ENCODE measurements around the gene CHMP1A. TPM values are rescaled to one million over a fixed set of nuclear protein-coding genes. Genes with fewer than 3 reads are reported as not detected.

CHMP1A gene
- polyA plus RNA-seq, 1 experiment, result 53.5 TPM

- H3K9me3 ChIP-seq (ENCODE audit: control insufficient read depth, insufficient read depth, low read length), result peaks cover 3% of the 10 kb centered on the region; the same call in 1 of the 2 replicates
- ChIA-PET CTCF (interaction anchor here (0.6 kb wide), 1 partner anchor 566 kb away, joined by 4 read pairs; no protein-coding TSS in a partner anchor), POLR2A (no interaction called here)
- no peak overlapping the region for H3K27ac ChIP-seq (ENCODE audit: low read depth, low read length)
- no peak for TF ChIP-seq CTCF (IDR thresholded peaks at IDR 0.05; ENCODE audit: low read depth, low read length)
- no peak overlapping the region for H3K4me3 ChIP-seq (ENCODE audit: low read depth, low read length)
- DNase-seq (ENCODE audit: low read depth, low spot score), result no peak
- H3K27me3 ChIP-seq (ENCODE audit: control insufficient read depth, insufficient read depth, low read length), result peaks cover 40% of the 10 kb centered on the region
Observed at GRCh38 chr16:89620406-89620841, 37.1 kb downstream of the CHMP1A start.

- ChIA-PET CTCF (no interaction called here), POLR2A (no interaction called here)
- DNase-seq (ENCODE audit: low read depth, low spot score), result no peak
- Histone ChIP-seq H3K27ac (ENCODE audit: low read depth, low read length) (peak overlapping the region; percentile 21), H3K4me3 (ENCODE audit: low read depth, low read length) (no peak overlapping the region), H3K9me3 (ENCODE audit: control insufficient read depth, insufficient read depth, low read length) (peaks cover 3% of the 10 kb centered on the region; the same call in 1 of the 2 replicates), H3K27me3 (ENCODE audit: control insufficient read depth, insufficient read depth, low read length) (peaks cover 41% of the 10 kb centered on the region)
- no peak for TF ChIP-seq CTCF (IDR thresholded peaks at IDR 0.05; ENCODE audit: low read depth, low read length)
Observed at GRCh38 chr16:89619840-89620239, 37.7 kb downstream of the CHMP1A start.

GRCh38 chr16:89618109-89618998 is 39.2 kb downstream of the CHMP1A start:
- Histone ChIP-seq H3K4me3 (ENCODE audit: low read depth, low read length) (no peak overlapping the region), H3K27me3 (ENCODE audit: control insufficient read depth, insufficient read depth, low read length) (peaks cover 31% of the 10 kb centered on the region), H3K27ac (ENCODE audit: low read depth, low read length) (no peak overlapping the region), H3K9me3 (ENCODE audit: control insufficient read depth, insufficient read depth, low read length) (peaks cover 3% of the 10 kb centered on the region; the same call in 1 of the 2 replicates)
- CTCF ChIA-PET, result no interaction called here
- TF ChIP-seq CTCF (IDR thresholded peaks at IDR 0.05; ENCODE audit: low read depth, low read length), result no peak
- POLR2A ChIA-PET, result no interaction called here
- DNase-seq (ENCODE audit: low read depth, low spot score), result no peak

DNA sequence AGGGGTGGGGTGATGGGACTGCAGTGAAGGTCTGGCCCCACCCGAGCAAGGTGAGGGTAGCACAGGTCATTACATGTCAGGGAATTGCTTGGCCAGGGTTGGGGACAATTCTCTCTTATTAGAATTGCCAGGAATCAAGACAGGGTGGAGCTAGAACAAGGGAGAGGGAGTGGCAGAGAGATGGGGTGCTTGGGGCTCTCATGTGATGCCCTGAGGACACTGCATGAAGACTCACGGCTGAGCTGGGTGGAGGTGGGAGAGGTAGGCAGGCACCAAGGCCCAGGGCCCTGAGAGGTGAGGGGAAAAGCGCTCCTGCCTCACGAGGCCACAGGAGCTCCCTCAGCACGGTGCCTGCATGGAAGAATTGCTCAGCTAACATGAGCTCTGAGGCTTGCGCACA is 40.5 kb downstream of the CHMP1A start:
- no peak for TF ChIP-seq CTCF (IDR thresholded peaks at IDR 0.05; ENCODE audit: low read depth, low read length)
- CTCF ChIA-PET, result no interaction called here
- no peak for DNase-seq (ENCODE audit: low read depth, low spot score)
- H3K27ac ChIP-seq (ENCODE audit: low read depth, low read length), result no peak overlapping the region
- no peak overlapping the region for H3K4me3 ChIP-seq (ENCODE audit: low read depth, low read length)
- peaks cover 6% of the 10 kb centered on the region; the same call in 1 of the 2 replicates for H3K9me3 ChIP-seq (ENCODE audit: control insufficient read depth, insufficient read depth, low read length)
- POLR2A ChIA-PET, result no interaction called here
- peaks cover 20% of the 10 kb centered on the region for H3K27me3 ChIP-seq (ENCODE audit: control insufficient read depth, insufficient read depth, low read length)

DNA sequence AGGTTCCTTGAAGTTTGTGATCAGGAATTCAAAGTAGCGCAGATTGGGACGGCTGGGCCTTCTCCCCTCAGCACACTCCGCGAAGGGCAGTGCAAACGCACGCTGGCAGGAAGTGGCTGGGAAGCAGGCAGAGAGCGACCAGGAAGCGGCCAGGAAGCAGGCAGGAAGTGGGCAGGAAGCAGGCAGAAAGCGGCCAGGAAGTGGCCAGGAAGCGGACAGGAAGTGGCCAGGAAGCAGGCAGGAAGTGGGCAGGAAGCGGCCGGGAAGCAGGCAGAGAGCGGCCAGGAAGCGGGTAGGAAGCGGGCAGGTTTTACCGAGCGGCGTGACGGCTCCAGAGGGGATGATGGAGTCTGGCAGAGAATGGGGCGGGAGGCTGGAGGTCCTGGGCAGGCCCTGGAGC is 40.9 kb downstream of the CHMP1A start:
- Histone ChIP-seq H3K9me3 (ENCODE audit: control insufficient read depth, insufficient read depth, low read length) (peaks cover 6% of the 10 kb centered on the region; the same call in 1 of the 2 replicates), H3K27me3 (ENCODE audit: control insufficient read depth, insufficient read depth, low read length) (peaks cover 16% of the 10 kb centered on the region), H3K27ac (ENCODE audit: low read depth, low read length) (no peak overlapping the region), H3K4me3 (ENCODE audit: low read depth, low read length) (no peak overlapping the region)
- TF ChIP-seq CTCF (IDR thresholded peaks at IDR 0.05; ENCODE audit: low read depth, low read length), result no peak
- DNase-seq (ENCODE audit: low read depth, low spot score), result no peak
- POLR2A ChIA-PET, result no interaction called here
- CTCF ChIA-PET, result no interaction called here

All from AG04450 (cell line).